ENCODE measurements around the gene IFFO2.

IFFO2 gene

DNA sequence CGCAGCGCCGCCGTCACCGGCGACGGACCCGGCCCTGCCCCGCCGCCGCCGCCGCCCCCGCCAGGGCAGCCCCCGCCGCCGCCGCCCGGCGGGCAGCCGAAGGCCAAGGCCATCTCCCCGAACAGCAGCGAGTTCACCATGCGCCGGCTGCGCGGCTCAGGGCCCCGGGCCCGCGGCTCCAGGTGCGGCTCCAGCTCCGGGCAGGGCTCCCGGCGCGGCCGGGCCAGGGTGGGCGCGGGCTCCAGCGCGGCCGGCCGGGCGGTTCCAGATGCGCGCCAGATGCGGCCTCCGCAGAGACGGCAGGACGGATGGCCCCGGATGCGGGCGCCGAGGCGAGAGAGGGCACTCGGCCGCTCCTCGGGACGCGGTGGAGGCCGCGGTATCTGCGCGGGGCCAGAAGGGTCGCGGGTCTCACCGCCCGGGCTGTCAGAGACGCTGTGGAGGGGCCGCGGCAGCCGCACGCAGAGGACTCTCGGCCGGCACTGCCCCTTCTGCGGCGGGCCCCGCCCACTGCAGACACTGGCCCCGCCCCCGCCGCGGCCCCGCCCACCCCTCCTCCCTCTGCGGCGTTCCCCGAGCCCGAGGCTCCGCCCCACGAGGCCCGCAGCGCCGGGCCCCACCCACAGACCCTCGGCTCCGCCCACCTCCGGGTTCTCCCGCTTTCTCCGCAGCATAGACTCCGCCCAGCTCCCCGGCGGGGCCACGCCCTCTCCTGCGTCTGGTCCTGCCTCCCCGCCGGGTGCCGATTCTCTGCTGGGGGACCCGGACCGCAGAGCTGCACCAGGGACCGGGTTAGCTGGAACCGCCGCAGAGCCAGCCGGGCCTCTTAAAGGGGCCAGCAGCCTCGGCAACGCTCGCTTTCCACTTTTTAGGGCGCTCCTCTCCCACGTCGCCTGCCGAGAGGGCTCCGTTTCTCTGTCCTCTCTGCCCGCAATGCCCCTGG, at the start of gene IFFO2:
Gene IFFO2 (minus strand): TSS at position 484 of the 943 bp plus-strand sequence. CDS start 344 bp downstream, at position 140.
- DNase-seq (ENCODE audit: low read depth, low spot score): peak; percentile 95

DNA sequence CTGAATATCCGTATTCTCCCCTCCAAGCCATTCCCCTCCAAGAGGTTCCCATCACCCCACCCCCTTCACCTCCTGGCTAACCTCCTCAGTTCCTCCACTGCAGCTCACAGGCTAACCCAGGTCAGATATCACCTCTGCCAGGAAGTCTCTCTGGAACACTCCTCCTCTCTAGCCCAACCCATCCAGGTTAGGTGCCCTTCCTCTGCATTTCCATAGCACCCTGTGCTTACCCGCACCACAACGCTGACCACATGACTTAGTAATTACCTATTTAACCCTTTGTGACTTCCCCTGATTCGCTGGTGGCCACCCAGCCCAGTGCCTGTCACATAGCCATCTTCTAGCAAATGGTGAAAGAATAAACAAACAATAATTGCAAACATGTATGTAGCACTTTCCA, 49.5 kb upstream of the IFFO2 start:
- DNase-seq (ENCODE audit: low read depth, low spot score): no peak

DNA sequence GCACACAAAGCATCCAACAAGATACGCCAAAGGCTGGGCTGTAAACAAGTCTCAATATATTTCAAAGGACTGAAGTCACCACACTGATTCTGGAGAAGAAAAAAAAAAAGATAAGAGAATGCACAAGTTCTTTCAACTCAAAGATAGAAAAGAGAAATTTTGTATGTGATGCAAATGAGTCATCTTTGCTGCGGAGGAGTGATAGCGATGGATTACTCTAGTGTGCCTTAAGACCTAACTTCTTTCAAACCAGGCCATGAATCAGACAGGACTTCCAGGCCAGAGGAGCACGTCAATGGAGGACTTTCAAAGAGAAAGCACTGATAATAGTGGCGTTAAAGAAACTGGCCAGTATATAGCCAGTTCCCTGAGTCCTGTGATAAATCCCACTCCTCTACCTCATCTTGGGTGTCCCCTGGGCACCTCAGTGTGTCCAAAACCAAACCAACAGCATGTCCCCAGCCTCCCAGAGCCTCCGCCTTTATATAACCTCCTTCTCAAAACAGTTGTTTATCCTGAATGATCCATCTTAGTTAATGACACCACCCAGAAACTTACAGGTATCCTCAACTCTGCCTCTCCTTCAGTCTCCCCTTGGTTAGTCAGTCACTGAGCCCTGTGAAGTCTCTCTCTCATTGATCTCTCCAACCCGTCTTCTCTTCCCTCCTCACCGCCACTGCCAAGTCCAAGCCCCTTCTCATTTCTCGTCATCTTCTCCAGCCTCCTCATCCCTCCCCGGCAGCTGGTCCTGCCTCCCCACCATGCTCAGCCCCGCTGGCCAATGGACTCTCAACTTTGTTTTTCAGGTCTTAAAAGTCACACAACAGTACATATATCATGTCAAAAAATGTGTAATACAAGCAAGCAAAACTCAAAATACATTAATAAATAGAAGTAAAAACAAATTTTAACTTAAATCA, 47.2 kb upstream of the IFFO2 start:
- DNase-seq (ENCODE audit: low read depth, low spot score): no peak

DNA sequence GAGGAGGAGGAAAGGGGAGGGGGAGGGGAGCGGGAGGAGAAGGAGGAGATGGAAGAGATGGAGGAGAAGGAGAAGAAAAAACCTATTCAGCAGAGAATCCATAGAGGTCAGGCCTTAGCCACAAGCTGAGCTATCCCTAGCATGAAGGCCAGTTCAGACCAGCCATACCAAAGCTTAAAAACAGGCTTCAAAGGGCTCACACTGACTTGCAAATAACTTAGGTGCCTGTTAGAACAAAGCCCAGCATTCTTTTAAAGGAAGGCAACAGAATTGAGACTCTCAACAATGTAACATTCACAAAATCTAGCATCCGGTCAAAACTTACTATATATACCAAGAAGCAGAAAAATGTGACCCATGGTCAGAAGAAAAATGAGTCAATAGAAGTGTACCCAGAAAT, 43.6 kb upstream of the IFFO2 start:
- peak; percentile 40 for DNase-seq (ENCODE audit: low read depth, low spot score)

DNA sequence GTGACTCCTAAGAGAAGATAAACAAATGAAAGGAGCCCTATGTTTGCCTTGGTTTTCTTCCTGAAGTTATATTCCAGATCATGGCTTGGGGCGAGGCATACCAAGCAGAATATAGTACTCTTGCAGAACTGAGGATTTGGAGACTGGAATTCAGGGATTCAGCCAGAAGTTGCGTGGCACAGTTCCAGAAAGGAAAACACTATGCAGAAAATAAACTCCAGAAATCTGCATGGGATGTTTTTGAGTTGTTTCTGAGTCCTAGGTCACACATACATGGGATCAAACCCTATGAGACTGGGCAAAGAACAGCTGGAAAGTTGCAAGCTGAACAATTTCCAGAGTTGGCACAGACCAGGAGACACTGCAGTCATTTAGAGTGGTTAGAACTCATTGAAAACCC, 42.9 kb upstream of the IFFO2 start:
- no peak for DNase-seq (ENCODE audit: low read depth, low spot score)

DNA sequence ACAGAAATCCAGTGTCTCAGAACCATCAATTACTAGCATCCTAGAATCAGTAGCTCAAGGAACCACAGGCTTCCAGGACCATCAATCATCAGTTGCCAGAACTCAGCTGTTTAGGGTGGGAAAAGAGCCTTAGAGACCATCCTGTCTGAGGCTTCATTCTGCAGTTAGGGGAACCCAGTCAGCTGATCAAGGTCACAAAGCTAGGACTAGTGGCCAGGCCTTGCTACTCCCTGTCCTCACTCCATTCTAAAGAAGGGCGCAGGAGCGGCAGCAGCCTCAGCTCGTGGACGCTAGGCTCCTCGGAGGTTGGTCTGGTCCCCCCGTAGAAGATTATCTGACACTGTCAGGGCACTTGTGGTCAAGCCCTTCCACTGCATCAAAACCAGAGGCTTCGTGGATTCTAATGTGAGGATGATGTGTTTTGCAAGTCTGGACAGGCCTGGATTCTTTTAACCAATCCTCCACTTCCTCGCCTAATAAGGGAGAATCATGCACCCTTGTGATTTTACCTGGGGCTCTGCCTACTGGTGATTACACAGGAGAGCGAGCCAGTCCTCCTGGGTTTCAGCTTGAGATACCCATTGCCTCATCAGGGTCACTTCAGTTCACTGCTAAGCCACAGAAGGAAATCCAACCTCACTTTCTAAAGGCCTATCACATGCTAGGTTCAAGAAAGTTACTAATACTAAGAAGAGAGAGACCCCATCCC, 41.7 kb upstream of the IFFO2 start:
- no peak for DNase-seq (ENCODE audit: low read depth, low spot score)

DNA sequence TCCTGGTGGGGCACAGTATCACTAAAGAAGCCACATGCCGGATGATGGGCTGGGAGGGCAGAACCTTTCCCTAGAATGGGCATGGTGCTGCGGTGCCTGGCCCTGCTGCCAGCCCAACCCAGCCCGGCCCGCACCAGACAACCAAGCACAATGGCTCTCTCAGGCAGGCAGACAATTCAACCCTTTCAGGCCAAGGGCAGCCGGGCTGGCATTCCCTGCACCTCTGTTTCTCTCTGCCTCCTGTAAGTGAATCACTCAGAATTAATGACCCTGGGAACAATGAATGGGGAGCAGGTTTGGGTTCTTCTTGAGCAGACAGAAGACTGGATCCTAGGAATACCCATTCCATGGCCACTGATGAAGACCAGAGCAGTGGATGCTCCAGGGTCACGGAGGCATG, 41.0 kb upstream of the IFFO2 start:
- DNase-seq (ENCODE audit: low read depth, low spot score): no peak

DNA sequence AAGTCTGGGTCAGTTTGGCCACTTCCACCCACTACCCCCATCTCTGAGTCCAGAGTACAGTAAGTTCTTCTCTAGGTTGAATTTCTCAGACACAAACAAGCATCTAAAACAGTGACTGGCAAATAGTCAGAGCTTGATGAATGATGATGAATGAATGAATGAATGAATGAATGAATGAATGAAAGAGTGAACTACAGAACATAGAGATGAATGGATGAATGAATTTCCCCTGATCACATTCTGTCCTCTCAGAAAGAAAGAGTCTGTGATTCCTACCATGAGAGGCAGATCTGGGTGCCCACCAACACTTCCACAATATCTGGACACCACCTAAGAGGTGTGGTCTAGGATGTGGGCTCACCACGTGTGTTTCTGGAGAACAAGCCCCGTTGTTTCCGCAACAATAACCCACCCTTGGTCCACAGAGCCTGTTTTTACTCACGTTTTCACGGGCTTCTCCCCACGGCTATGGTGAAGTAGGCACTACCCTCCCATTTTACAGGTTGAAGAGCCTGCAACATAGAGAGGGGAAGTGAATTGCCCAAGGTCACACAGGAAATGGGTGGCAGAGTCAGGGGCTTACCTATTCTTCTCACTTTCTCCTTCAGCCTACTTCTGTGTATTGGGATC, 40.2 kb upstream of the IFFO2 start:
- DNase-seq (ENCODE audit: low read depth, low spot score): no peak

DNA sequence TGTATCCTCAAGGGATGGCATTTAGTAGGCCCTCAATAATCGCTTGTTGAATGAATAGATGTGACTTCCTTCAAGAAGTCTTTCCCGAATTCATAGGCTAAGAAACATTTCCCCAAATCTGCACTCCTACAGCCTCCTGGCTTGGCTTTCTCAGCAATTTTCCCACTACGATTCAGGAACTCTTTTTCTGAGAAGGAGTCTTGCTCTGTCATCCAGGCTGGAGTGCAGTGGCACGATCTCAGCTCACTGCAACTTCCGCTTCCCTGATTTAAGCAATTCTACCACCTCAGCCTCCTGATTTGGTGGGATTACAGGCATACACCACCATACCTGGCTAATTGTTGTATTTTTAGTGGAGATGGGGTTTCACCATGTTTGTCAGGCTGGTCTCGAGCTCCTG, 37.9 kb upstream of the IFFO2 start:
- DNase-seq (ENCODE audit: low read depth, low spot score): no peak

DNA sequence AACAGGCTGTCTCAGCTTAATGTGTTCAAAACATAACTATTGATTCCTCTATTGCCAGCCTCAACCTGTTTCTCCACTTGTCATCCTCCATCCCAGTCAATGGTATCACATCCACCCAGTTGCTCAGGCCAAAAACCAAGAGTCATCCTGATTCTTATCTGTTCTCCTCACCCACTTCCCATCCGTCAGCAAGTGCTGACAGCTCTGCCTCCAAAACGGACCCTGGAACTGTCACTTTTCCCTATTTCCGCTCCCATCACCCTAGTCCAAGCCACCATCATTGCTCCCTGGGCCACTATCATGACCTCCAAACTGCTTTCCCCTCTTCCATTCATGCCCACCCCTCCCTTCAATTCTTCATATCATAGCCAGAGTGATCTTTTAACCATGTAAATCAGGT, 36.2 kb upstream of the IFFO2 start:
- DNase-seq (ENCODE audit: low read depth, low spot score): no peak

DNA sequence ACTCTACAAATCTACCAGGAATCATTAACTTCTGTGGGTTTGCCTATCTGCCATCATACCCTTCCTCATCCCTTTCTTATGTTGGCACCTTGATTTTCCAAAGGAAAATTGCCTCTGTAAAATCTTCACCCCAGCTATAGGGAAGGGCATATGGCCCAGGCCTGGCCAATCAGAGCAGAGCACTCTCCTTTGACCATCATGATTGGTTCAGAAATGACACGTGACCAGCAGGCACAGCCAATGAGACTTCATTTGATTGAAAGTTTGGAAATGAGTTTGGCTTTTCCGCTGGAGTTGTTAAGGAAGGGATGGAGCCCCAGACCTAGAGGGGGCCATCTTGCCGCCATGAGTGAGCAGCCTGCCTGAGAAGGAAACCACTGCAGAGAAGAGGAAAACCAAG, 35.1 kb upstream of the IFFO2 start:
- no peak for DNase-seq (ENCODE audit: low read depth, low spot score)

DNA sequence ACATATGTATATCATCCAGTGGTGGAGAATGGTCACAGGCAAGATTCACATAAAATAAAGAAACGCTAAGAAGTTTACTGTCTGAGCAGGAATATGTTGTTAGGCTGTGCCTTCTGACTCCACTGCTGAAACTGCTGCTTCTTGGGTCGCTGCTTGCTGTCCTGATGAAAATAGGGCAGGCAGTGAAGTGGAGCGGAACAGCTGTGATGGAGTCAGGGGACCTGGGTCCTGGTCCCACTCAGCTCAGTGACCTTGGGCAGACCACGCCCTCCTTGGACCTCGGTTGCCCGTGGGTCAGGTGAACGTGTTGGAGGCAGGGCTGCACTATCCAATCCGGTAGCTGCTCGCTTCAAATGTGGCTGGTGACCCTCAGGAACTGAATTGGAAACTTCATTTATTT, 33.4 kb upstream of the IFFO2 start:
- DNase-seq (ENCODE audit: low read depth, low spot score): no peak

DNA sequence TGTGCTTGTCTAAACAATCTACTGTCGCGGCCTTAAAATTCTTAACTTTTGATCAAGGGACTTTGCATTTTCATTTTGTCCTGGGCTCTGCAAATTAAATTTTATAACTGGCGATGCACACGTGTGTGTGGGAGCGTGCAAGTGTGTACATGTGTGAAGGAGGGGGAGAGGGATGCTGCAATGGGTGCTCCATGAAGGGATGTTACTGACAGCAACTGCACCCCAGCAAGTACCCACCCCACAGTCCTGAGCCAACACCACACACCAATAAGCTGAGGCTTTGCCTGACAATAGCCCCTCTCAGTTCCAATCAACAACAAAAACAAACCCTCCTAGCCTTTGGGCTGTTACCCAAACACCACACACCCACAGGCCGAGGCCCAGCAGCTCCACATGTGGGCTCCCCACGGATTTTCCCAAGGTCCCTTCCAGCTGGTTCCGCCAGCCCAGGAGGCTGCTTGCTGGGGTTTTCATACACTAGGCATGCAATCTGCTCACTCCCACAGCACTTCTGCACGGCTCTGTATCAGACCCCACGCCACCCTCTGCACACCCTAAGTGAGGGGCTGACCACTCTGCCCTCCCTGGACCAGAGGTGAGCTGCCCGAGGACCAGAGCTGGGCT, 32.8 kb upstream of the IFFO2 start:
- no peak for DNase-seq (ENCODE audit: low read depth, low spot score)

DNA sequence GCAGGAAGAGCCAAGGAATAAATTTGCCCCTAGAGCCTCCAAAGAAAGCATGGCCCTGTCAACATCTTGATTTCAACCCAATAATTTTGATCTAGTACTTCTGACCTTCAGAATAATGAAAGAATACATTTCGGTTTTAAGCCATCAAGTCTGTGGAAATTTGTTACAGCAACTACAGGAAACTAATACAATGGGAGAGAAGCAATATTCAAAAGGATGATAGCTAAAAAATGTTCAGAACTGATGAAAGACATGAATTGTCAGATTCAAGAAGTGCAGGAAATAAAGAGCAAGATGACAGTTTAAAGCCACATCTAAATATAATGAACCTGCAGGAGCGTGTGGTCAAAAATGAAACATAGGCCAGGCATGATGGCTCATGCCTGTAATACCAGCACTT, 24.8 kb upstream of the IFFO2 start:
- no peak for DNase-seq (ENCODE audit: low read depth, low spot score)

DNA sequence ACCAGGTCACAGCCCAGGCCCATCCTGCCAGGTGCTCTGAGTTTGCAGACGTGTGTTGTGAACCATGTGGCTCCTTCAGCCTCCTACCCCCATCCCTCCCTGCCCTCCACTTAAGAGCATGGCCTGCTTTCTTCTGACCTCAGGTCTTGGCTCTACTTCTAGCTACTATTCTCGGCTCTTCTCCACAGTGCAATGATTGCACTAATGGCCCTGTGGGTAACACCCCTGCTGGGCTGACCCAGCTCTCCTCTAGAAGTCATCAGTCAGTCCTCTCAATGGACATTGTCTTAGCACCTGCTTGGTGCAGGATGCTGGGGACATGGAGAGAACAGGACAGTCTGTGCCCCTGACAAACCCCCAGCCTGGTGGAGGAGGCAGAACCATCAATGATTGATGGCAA, 22.2 kb upstream of the IFFO2 start:
- DNase-seq (ENCODE audit: low read depth, low spot score): no peak

DNA sequence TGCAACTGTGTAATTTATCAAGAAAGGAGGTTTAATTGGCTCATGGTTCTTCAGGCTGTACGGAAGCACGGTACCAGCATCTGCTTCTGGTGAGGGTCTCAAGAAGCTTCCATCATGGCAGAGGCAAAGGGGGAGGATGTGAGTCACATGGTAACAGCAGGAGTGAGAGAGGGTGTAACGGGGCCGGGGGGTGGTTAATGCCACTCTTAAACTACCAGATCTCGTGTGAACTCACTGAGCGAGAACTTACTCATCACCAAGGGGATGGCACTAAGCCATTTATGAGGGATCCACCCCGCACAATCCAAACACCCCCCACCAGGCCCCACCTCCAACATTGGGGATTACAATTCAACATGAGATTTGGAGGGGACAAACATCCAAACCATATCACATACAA, 21.0 kb upstream of the IFFO2 start:
- DNase-seq (ENCODE audit: low read depth, low spot score): no peak

DNA sequence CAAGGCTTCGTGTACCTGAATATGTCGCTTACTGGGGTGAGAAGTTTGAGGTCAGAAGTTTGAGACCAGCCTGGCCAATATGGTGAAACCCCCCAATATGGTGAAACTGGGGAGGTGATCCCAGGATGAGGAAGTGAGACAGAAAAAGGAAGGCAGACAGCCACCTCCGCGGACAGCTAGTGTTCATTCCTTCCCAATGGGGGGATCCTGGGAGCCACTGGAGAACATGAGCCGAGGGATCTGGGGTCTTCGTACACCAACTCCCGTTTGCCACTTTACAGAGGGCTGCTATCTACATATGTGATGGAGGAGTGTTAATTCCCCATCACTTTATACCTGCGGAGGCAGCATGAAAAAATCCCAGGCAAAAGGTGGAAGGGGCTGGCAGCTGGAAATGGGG, 19.6 kb upstream of the IFFO2 start:
- DNase-seq (ENCODE audit: low read depth, low spot score): no peak

DNA sequence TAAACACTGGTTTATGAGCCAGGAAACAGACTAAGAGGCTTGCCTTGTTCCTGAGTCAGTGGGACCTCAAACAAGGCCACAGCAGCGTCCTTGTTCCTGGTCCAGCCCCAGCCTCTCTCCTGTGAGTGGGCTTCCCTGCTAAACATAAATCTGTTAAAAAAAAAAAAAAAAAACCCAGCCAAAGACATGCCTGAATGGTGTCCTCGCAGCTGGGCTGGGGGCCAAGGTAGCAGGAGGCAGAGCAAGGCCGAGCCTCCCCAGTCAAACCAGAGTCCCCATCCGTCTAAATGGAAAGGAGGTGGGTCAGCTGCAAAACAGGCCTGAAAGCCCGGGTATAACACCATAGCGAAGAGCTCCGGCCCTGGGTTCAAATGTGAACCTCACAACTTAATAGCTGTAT, 18.1 kb upstream of the IFFO2 start:
- no peak for DNase-seq (ENCODE audit: low read depth, low spot score)

DNA sequence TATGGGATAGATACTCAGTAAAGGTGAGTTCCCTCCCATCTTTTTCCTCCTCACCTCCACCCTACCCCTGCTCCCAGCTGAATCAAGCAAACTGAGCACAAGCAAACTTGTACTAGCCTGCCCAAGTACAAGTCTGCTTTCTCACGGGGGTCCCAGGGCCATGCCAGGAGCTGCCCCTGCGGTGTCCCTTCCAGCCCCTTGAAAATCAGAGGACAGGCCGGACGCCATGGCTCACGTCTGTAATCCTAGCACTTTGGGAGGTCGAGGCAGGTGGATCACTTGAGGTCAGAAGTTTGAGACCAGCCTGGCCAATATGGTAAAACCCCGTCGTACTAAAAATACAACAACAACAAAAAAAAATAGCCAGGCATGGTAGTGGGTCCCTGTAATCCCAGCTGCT, 17.5 kb upstream of the IFFO2 start:
- no peak for DNase-seq (ENCODE audit: low read depth, low spot score)

DNA sequence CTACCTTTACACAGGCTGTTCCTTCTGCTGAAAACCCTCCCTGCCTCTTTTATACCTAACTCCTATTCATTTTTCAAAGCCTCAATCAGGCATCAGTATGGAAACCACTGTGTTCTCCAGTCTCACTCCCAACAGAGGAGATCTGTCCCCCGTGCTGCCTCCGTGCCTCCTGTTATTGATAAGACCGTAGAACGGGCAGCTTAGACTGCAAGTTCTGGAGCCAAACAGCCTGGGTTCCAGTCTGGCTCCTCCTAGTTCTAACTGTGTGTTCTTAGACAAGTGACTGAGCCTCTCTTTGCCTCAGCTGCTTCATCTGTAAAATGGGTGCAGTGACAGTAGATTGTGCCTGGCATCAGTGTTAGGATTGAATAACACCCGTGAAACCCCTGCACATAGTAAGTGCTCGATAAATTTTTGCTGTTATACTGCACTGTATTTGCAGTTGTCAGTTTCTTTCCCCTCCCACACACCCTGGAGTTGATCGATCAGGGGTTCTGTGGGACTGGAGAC, 17.0 kb upstream of the IFFO2 start:
- DNase-seq (ENCODE audit: low read depth, low spot score): no peak

DNA sequence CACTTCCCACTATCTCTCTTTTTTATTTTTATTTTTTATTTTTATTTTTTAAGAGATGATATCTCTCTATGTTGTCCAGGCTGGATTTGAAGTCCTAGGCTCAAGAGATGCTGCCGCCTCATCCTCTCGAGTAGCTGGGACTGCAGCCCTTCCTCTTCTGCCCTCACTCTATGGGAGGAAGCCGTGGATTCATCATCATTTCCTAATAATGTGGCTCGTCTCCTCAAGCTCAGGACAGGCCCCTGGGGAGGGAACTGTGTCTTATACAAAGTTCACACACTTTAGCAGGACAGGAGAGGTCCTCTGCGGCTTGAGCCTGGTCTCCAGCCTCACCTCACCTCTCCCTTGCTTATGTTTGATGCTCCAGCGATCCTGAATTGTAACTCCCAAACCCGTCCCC, 16.5 kb upstream of the IFFO2 start:
- DNase-seq (ENCODE audit: low read depth, low spot score): no peak
